GM10248 (cell line): ENCODE data around the gene RGSL1.

ENCODE experiments used
- CTCF ChIA-PET: fragments of 300-600 bp; sonication (Branson Sonifier 250); formaldehyde crosslinking; extraction: SDS; loops from one replicate; lab custom pipeline; 2021; ENCODE audit warnings: antibody characterized with exemption; lab: Yijun Ruan, JAX
- POLR2A ChIA-PET: fragments of 350-650 bp; sonication (Branson Sonifier 250); formaldehyde crosslinking; extraction: SDS; loops from one replicate; lab custom pipeline; 2020; ENCODE audit warnings: antibody characterized with exemption; lab: Yijun Ruan, JAX
- DNase-seq: peaks from one replicate; pipeline ENCODE4 v3.0.0; 2012; ENCODE audit errors: extremely low spot score
- CTCF ChIP-seq: IDR thresholded peaks from 2 replicates; pipeline ENCODE4 v1.5.1; 2012; ENCODE audit warnings: mild to moderate bottlenecking, low read depth; ENCODE audit errors: extremely low read depth, missing control alignments, control extremely low read depth

Gene RGSL1

GRCh38 chr1:182457844-182458243 is 7.9 kb downstream of the RGSL1 start:
- no peak for TF ChIP-seq CTCF
- POLR2A ChIA-PET, result no interaction called here
- no peak for DNase-seq
- CTCF ChIA-PET, result interaction anchor here (0.8 to 1.7 kb wide), 2 partner anchors 10 to 138 kb away, joined by 3 to 5 read pairs; no protein-coding TSS in a partner anchor

GRCh38 chr1:182459949-182460348 is 10.0 kb downstream of the RGSL1 start:
- POLR2A ChIA-PET, result no interaction called here
- DNase-seq, result no peak
- TF ChIP-seq CTCF, result no peak
- CTCF ChIA-PET, result interaction anchor here (1.0 kb wide), 1 partner anchor 379 kb away, joined by 3 read pairs; no protein-coding TSS in a partner anchor

- POLR2A ChIA-PET, result no interaction called here
These were observed 10.6 kb downstream of the RGSL1 start for GRCh38 chr1:182460550-182460951.

GRCh38 chr1:182473556-182473955 is 23.6 kb downstream of the RGSL1 start:
- POLR2A ChIA-PET, result no interaction called here
- DNase-seq, result no peak
- no peak for TF ChIP-seq CTCF
- CTCF ChIA-PET, result interaction anchor here (0.7 kb wide), 1 partner anchor 11 kb away, joined by 3 read pairs; no protein-coding TSS in a partner anchor

More at GRCh38 chr1:182460550-182460951, 10.6 kb downstream of the RGSL1 start:
- TF ChIP-seq CTCF, result no peak
- no peak for DNase-seq
- CTCF ChIA-PET, result interaction anchor here (1.5 kb wide), 1 partner anchor 13 kb away, joined by 4 read pairs; no protein-coding TSS in a partner anchor

GRCh38 chr1:182476625-182477024 is 26.7 kb downstream of the RGSL1 start:
- DNase-seq, result no peak
- CTCF ChIA-PET, result no interaction called here
- POLR2A ChIA-PET, result no interaction called here
- TF ChIP-seq CTCF, result no peak

GRCh38 chr1:182478238-182478637 is 28.3 kb downstream of the RGSL1 start:
- DNase-seq, result no peak
- ChIA-PET POLR2A (no interaction called here), CTCF (interaction anchor here (0.8 kb wide), 1 partner anchor 397 kb away, joined by 4 read pairs; no protein-coding TSS in a partner anchor)
- TF ChIP-seq CTCF, result no peak
